HCT116 (cell line): ENCODE results near the gene LIM2. TPM values are rescaled to one million over a fixed set of nuclear protein-coding genes. Genes with fewer than 3 reads are reported as not detected.

Source experiments
- ATAC-seq: fragments of 200-7000 bp; cut with Tn5 transposase; 2 replicates; pipeline ENCODE4 v1.9.1; 2020; ENCODE audit warnings: mild to moderate bottlenecking, moderate library complexity
- Bru-seq: library from RNA; stranded (reverse); fragments of 400-500 nt; gene quantifications from one replicate; lab custom pipeline; 2021; lab: Mats Ljungman, UMichigan
- BruChase-seq, 2 experiments: library from RNA; stranded (reverse); fragments of 400-500 nt; gene quantifications; one replicate each; lab custom pipeline; 2021; lab: Mats Ljungman, UMichigan
- BruUV-seq: library from RNA; stranded (reverse); fragments of 400-500 nt; replicated peaks from 2 replicates; lab custom pipeline; 2021; lab: Mats Ljungman, UMichigan
- CTCF ChIA-PET: fragments of 300-600 bp; sonication (Branson Sonifier 250); formaldehyde crosslinking; loops from one replicate; lab custom pipeline; 2021; ENCODE audit warnings: antibody characterized with exemption; lab: Charles Lee
- POLR2A ChIA-PET: fragments of 300-600, 350-600 bp; sonication (Branson Sonifier 250); formaldehyde crosslinking; loops from one replicate; lab custom pipeline; 2021; ENCODE audit warnings: antibody characterized with exemption; lab: Charles Lee
- RAD21 ChIA-PET, 2 experiments: fragments of 300-600 bp; sonication (Branson Sonifier 250); formaldehyde crosslinking; loops; one replicate each; lab custom pipeline; 2023; ENCODE audit warnings: low total read pairs in 2 of 2; ENCODE audit not compliant: uncharacterized antibody in 2 of 2, unreplicated experiment in 2 of 2, low non-redundant PET in 1 of 2; lab: Charles Lee
- DNase-seq: peaks from one replicate; pipeline ENCODE4 v3.0.0-alpha.2; 2010; ENCODE audit warnings: low read depth, low spot score
- H2AFZ ChIP-seq: fragments of 200-600 bp; shearing (Covaris generic), sonication (generic); 2 replicates; pipeline ENCODE4 v1.6.1; 2017; ENCODE audit warnings: low read depth, mixed run types, mixed read lengths, antibody characterized with exemption, low read length; ENCODE audit not compliant: poor library complexity, severe bottlenecking
- H3K27ac ChIP-seq: 2 replicates; pipeline ENCODE4 v1.5.1; 2012; ENCODE audit warnings: low read depth, low read length
- H3K27me3 ChIP-seq: fragments of 200-600 bp; sonication (generic); 2 replicates; pipeline ENCODE4 v1.6.1; 2016; ENCODE audit warnings: mixed run types, low read length, mixed read lengths; ENCODE audit not compliant: insufficient read depth
- H3K36me3 ChIP-seq, 2 experiments: fragments of 200-500 bp in 1 of 2; fragments of 200-600 bp in 1 of 2; sonication (Bioruptor generic) in 1 of 2; sonication (generic) in 1 of 2; 2 replicates each; pipeline versions ENCODE4 v1.5.1 to v1.6.1; 2014 to 2016; ENCODE audit warnings: low read length in 2 of 2, inconsistent platforms in 1 of 2, mixed read lengths in 1 of 2, mixed run types in 1 of 2; ENCODE audit not compliant: insufficient read depth in 2 of 2, control insufficient read depth in 1 of 2
- H3K4me1 ChIP-seq, 2 experiments: fragments of 200-600 bp in 1 of 2; sonication (generic) in 1 of 2; 2 replicates each; pipeline versions ENCODE4 v1.5.1 to v1.6.1; 2012 to 2017; ENCODE audit warnings: low read length in 2 of 2, inconsistent platforms in 1 of 2, mild to moderate bottlenecking in 1 of 2, mixed read lengths in 1 of 2, mixed run types in 1 of 2, moderate library complexity in 1 of 2; ENCODE audit not compliant: insufficient read depth in 2 of 2, control insufficient read depth in 1 of 2
- H3K4me2 ChIP-seq: fragments of 200-600 bp; sonication (generic); 2 replicates; pipeline ENCODE4 v1.6.1; 2017; ENCODE audit warnings: mixed run types, low read length, mixed read lengths
- H3K4me3 ChIP-seq, 2 experiments: fragments of 200-600 bp in 1 of 2; sonication (generic) in 1 of 2; replicated peaks in 1 of 2; 2 replicates each; pipeline ENCODE4 v1.5.1; 2011 to 2016; ENCODE audit warnings: low read length in 2 of 2, control low read depth in 1 of 2, low read depth in 1 of 2, mild to moderate bottlenecking in 1 of 2, mixed read lengths in 1 of 2, mixed run types in 1 of 2
- H3K79me2 ChIP-seq: fragments of 200-600 bp; sonication (generic); 2 replicates; pipeline ENCODE4 v1.6.1; 2017; ENCODE audit warnings: mild to moderate bottlenecking, mixed run types, low read length, moderate library complexity, mixed read lengths; ENCODE audit not compliant: insufficient read depth
- H3K9ac ChIP-seq: fragments of 200-600 bp; sonication (generic); 2 replicates; pipeline ENCODE4 v1.6.1; 2016; ENCODE audit warnings: low read length, mixed read lengths
- H3K9me2 ChIP-seq: fragments of 200-600 bp; sonication (generic), shearing (Covaris generic); 2 replicates; pipeline ENCODE4 v1.6.1; 2017; ENCODE audit warnings: mixed run types, mild to moderate bottlenecking, moderate library complexity; ENCODE audit not compliant: insufficient read depth
- H3K9me3 ChIP-seq, 2 experiments: fragments of 200-500 bp in 1 of 2; fragments of 200-600 bp in 1 of 2; sonication (Bioruptor generic) in 1 of 2; sonication (generic) in 1 of 2; 2 replicates each; pipeline ENCODE4 v1.6.1; 2014 to 2017; ENCODE audit warnings: low read length in 2 of 2, mixed read lengths in 2 of 2, inconsistent platforms in 1 of 2, low read depth in 1 of 2, mild to moderate bottlenecking in 1 of 2, mixed run types in 1 of 2, moderate library complexity in 1 of 2; ENCODE audit not compliant: control insufficient read depth in 1 of 2, insufficient read depth in 1 of 2
- H4K20me1 ChIP-seq: fragments of 200-600 bp; sonication (generic), shearing (Covaris generic); 2 replicates; pipeline ENCODE4 v1.6.1; 2017; ENCODE audit warnings: mixed run types, mild to moderate bottlenecking, moderate library complexity; ENCODE audit not compliant: insufficient read depth
- CBX3 ChIP-seq: IDR thresholded peaks from 2 replicates; pipeline ENCODE4 v1.6.1; 2012; ENCODE audit warnings: low read depth
- CEBPB ChIP-seq: IDR thresholded peaks from 2 replicates; pipeline ENCODE4 v1.6.1; 2012; ENCODE audit warnings: low read depth
- EZH2phosphoT487 ChIP-seq: fragments of 200-600 bp; IDR thresholded peaks from 2 replicates; pipeline ENCODE4 v1.6.1; 2018; ENCODE audit warnings: antibody characterized with exemption, borderline replicate concordance
- intact Hi-C: fragments of 100-400 bp; cut with micrococcal nuclease; formaldehyde crosslinking; loops from 2 replicates; pipeline ENCODE4 v1.10.0; 2022
- long read RNA-seq: library from polyadenylated mRNA; unstranded; transcript quantifications from one replicate; pipeline ENCODE4 v2.0.0, GENCODE V29; 2021; ENCODE audit not compliant: unreplicated experiment
- polyA plus RNA-seq: library from polyadenylated mRNA; unstranded; fragments of >200 nt; gene quantifications from 2 replicates; pipeline ENCODE4 v1.2.1, GENCODE V29; 2012; ENCODE audit warnings: missing spikeins
- total RNA-seq: library from RNA; stranded (reverse); gene quantifications from one replicate; pipeline ENCODE4 v1.2.1, GENCODE V29; 2021; ENCODE audit not compliant: unreplicated experiment
- TF ChIP-seq, protein P1 (sequence below): IDR thresholded peaks from 2 replicates; pipeline ENCODE4 v1.6.1; 2012
- TF ChIP-seq, protein P2 (sequence below): IDR thresholded peaks from 2 replicates; pipeline ENCODE4 v1.6.1; 2012; ENCODE audit warnings: low read depth

Gene LIM2, protein sequence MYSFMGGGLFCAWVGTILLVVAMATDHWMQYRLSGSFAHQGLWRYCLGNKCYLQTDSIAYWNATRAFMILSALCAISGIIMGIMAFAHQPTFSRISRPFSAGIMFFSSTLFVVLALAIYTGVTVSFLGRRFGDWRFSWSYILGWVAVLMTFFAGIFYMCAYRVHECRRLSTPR
- total RNA-seq: not detected
- not detected in 2 replicates for polyA plus RNA-seq
- not detected for Bru-seq, nascent RNA
- not detected for BruChase-seq, experiment 1, labeled RNA remaining after a 6-hour chase
- not detected for BruChase-seq, experiment 2, labeled RNA remaining after a 2-hour chase
- long read RNA-seq: 0 reads

DNA sequence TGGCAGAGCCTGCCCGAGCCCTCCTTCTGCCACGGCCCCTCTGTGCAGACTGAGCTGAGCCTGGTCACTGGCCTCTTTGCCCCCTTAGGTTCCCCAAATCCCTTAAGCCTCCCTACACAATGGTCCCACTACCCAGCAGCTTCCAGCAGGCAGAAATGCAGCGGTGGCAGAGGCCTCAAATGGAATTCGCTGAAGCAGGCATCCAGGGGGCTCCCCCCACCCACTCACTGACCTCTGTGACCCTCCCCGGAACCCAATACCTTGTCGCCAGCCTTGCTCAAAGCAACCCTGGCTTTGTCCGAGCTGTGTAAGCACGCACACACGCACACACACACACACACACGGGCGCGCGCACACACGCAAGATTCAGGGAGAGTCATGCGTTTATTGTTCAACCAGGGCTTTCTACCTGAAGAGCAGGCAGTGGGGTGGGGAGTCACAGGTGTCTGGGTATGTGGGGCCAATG, at the start of gene LIM2:
LIM2 (minus strand) TSS at position 51 of the 466 bp plus-strand sequence. CDS start 531 bp downstream, outside the sequence.
- no peak within 1 kb of the TSS for H3K9ac ChIP-seq
- no peaks in the 10 kb centered on the region for H3K27me3 ChIP-seq
- ChIA-PET POLR2A (no interaction called here), CTCF (no interaction called here), RAD21 (no interaction called here)
- intact Hi-C loops: no loop called here
- no peak within 1 kb of the TSS for H3K27ac ChIP-seq
- H4K20me1 ChIP-seq: no peaks in the 10 kb centered on the region
- H3K79me2 ChIP-seq: no peaks in the 10 kb centered on the region
- no peaks in the 10 kb centered on the region for H3K4me1 ChIP-seq
- no peaks in the 10 kb centered on the region for H3K9me2 ChIP-seq
- H3K4me3 ChIP-seq: no peak within 1 kb of the TSS
- no peak within 1 kb of the TSS for H3K4me2 ChIP-seq
- no peaks in the 10 kb centered on the region for H3K9me3 ChIP-seq
- BruUV-seq: no TSS peak
- DNase-seq (no peak), ATAC-seq (no peak)
- no peaks in the 10 kb centered on the region for H3K36me3 ChIP-seq
- H2AFZ ChIP-seq: no peak within 1 kb of the TSS
- TF ChIP-seq CBX3 (no peak), CEBPB (no peak), EZH2phosphoT487 (no peak)
- TF ChIP-seq, protein P1, sequence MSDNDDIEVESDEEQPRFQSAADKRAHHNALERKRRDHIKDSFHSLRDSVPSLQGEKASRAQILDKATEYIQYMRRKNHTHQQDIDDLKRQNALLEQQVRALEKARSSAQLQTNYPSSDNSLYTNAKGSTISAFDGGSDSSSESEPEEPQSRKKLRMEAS: no peak
- TF ChIP-seq, protein P2, sequence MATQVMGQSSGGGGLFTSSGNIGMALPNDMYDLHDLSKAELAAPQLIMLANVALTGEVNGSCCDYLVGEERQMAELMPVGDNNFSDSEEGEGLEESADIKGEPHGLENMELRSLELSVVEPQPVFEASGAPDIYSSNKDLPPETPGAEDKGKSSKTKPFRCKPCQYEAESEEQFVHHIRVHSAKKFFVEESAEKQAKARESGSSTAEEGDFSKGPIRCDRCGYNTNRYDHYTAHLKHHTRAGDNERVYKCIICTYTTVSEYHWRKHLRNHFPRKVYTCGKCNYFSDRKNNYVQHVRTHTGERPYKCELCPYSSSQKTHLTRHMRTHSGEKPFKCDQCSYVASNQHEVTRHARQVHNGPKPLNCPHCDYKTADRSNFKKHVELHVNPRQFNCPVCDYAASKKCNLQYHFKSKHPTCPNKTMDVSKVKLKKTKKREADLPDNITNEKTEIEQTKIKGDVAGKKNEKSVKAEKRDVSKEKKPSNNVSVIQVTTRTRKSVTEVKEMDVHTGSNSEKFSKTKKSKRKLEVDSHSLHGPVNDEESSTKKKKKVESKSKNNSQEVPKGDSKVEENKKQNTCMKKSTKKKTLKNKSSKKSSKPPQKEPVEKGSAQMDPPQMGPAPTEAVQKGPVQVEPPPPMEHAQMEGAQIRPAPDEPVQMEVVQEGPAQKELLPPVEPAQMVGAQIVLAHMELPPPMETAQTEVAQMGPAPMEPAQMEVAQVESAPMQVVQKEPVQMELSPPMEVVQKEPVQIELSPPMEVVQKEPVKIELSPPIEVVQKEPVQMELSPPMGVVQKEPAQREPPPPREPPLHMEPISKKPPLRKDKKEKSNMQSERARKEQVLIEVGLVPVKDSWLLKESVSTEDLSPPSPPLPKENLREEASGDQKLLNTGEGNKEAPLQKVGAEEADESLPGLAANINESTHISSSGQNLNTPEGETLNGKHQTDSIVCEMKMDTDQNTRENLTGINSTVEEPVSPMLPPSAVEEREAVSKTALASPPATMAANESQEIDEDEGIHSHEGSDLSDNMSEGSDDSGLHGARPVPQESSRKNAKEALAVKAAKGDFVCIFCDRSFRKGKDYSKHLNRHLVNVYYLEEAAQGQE: no peak
